ENCODE data around the gene ZNF208.

DNA sequence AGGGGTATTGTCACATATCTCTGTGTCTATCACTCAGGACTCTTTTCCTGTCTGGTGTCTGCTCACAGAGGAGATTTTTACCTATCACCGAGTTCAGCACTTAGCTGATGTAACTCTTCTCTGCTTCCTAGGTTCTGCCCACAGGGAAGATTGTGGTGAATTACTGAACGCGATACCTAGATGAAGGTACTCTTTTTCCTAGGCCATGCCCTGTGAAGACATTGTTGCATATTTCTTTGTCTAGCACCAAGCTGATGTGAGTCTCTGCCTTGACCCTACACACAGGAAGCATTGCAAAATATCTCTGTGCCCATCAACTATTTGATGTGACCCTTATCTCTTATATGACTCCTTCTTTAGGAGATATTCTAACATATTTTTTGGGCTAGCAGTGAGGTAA lies 102.7 kb downstream of the ZNF208 start:
- TF ChIP-seq EZH2 (IDR thresholded peaks at IDR 0.05; ENCODE audit: low read depth, low read length, severe bottlenecking) (no peak), RAD21 (IDR thresholded peaks at IDR 0.05 in 1 of 2, conservative IDR thresholded peaks at IDR 0.05 in 1 of 2; ENCODE audit: low read depth in 2 of 2, low read length in 2 of 2) (no peak), BRCA1 (IDR thresholded peaks at IDR 0.05; ENCODE audit: low read depth, low read length) (no peak)

Data from H1 (cell line).